ENCODE results near the gene USP17L30.
"Not testable (repeated sequence)": the region's sequence is repeated elsewhere in the genome, so short reads cannot be mapped to it uniquely, and the experiment has no call there.

The USP17L30 gene

DNA sequence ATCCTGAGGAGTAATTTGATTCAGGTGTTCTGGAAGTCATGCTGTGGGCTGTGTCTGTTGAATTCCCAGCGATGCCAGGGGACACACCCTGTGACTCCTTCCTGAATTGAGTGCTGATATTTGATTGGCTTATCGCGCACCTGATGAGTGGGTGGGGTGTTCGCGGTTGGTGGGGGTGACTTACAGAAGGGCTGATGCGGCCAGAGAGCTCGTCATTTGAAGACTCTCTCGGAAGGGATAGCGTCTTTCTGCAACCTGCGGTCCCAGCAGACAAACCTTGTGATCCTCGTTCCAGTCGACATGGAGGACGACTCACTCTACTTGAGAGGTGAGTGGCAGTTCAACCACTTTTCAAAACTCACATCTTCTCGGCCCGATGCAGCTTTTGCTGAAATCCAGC is at the start of gene USP17L30:
Gene USP17L30 (plus strand): TSS at position 301 of the 400 bp plus-strand sequence. CDS start 0 bp downstream, at position 301.
- not testable (repeated sequence) for H3K4me3 ChIP-seq; H3K9me3 ChIP-seq (ENCODE audit: low read depth, low read length); H3K36me3 ChIP-seq (ENCODE audit: insufficient read depth, low read length); H3K27ac ChIP-seq; DNase-seq (ENCODE audit: low read depth, low spot score); H3K9ac ChIP-seq (ENCODE audit: insufficient read length)

GRCh38 chr4:9324191-9324590 is 38.7 kb upstream of the USP17L30 start:
- not testable (repeated sequence) for H3K9me3 ChIP-seq (ENCODE audit: low read depth, low read length); DNase-seq (ENCODE audit: low read depth, low spot score); H3K27ac ChIP-seq; H3K36me3 ChIP-seq (ENCODE audit: insufficient read depth, low read length); H3K9ac ChIP-seq (ENCODE audit: insufficient read length); H3K4me3 ChIP-seq

DNA sequence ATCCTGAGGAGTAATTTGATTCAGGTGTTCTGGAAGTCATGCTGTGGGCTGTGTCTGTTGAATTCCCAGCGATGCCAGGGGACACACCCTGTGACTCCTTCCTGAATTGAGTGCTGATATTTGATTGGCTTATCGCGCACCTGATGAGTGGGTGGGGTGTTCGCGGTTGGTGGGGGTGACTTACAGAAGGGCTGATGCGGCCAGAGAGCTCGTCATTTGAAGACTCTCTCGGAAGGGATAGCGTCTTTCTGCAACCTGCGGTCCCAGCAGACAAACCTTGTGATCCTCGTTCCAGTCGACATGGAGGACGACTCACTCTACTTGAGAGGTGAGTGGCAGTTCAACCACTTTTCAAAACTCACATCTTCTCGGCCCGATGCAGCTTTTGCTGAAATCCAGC is 38.1 kb upstream of the USP17L30 start, which contains the start of gene USP17L24:
Gene USP17L24 (plus strand): TSS at position 301 of the 400 bp plus-strand sequence. CDS start 0 bp downstream, at position 301.
- H3K36me3 ChIP-seq (ENCODE audit: insufficient read depth, low read length); H3K9me3 ChIP-seq (ENCODE audit: low read depth, low read length); H3K9ac ChIP-seq (ENCODE audit: insufficient read length); H3K4me3 ChIP-seq; H3K27ac ChIP-seq; DNase-seq (ENCODE audit: low read depth, low spot score): not testable (repeated sequence)

DNA sequence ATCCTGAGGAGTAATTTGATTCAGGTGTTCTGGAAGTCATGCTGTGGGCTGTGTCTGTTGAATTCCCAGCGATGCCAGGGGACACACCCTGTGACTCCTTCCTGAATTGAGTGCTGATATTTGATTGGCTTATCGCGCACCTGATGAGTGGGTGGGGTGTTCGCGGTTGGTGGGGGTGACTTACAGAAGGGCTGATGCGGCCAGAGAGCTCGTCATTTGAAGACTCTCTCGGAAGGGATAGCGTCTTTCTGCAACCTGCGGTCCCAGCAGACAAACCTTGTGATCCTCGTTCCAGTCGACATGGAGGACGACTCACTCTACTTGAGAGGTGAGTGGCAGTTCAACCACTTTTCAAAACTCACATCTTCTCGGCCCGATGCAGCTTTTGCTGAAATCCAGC is 33.3 kb upstream of the USP17L30 start, which contains the start of gene USP17L25:
Gene USP17L25 (plus strand): TSS at position 301 of the 400 bp plus-strand sequence. CDS start 0 bp downstream, at position 301.
- H3K27ac ChIP-seq; H3K9me3 ChIP-seq (ENCODE audit: low read depth, low read length); H3K9ac ChIP-seq (ENCODE audit: insufficient read length); H3K4me3 ChIP-seq; DNase-seq (ENCODE audit: low read depth, low spot score); H3K36me3 ChIP-seq (ENCODE audit: insufficient read depth, low read length): not testable (repeated sequence)

DNA sequence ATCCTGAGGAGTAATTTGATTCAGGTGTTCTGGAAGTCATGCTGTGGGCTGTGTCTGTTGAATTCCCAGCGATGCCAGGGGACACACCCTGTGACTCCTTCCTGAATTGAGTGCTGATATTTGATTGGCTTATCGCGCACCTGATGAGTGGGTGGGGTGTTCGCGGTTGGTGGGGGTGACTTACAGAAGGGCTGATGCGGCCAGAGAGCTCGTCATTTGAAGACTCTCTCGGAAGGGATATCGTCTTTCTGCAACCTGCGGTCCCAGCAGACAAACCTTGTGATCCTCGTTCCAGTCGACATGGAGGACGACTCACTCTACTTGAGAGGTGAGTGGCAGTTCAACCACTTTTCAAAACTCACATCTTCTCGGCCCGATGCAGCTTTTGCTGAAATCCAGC is 28.6 kb upstream of the USP17L30 start, which contains the start of gene USP17L26:
Gene USP17L26 (plus strand): TSS at position 301 of the 400 bp plus-strand sequence. CDS start 0 bp downstream, at position 301.
- H3K4me3 ChIP-seq; H3K27ac ChIP-seq; H3K9me3 ChIP-seq (ENCODE audit: low read depth, low read length); DNase-seq (ENCODE audit: low read depth, low spot score); H3K36me3 ChIP-seq (ENCODE audit: insufficient read depth, low read length); H3K9ac ChIP-seq (ENCODE audit: insufficient read length): not testable (repeated sequence)

- not testable (repeated sequence) for DNase-seq (ENCODE audit: low read depth, low spot score); H3K36me3 ChIP-seq (ENCODE audit: insufficient read depth, low read length); H3K9ac ChIP-seq (ENCODE audit: insufficient read length); H3K9me3 ChIP-seq (ENCODE audit: low read depth, low read length); H3K4me3 ChIP-seq; H3K27ac ChIP-seq
Measured at GRCh38 chr4:9339103-9339502, 23.8 kb upstream of the USP17L30 start, which contains the start of gene USP17L5. Gene USP17L5 (plus strand): TSS chr4:9339403. CDS start chr4:9339403, 0 bp downstream.

- not testable (repeated sequence) for H3K27ac ChIP-seq; H3K9me3 ChIP-seq (ENCODE audit: low read depth, low read length); H3K36me3 ChIP-seq (ENCODE audit: insufficient read depth, low read length); H3K4me3 ChIP-seq; DNase-seq (ENCODE audit: low read depth, low spot score); H3K9ac ChIP-seq (ENCODE audit: insufficient read length)
Measured at GRCh38 chr4:9343848-9344247, 19.1 kb upstream of the USP17L30 start, which contains the start of gene USP17L27. Gene USP17L27 (plus strand): TSS chr4:9344148. CDS start chr4:9344148, 0 bp downstream.

DNA sequence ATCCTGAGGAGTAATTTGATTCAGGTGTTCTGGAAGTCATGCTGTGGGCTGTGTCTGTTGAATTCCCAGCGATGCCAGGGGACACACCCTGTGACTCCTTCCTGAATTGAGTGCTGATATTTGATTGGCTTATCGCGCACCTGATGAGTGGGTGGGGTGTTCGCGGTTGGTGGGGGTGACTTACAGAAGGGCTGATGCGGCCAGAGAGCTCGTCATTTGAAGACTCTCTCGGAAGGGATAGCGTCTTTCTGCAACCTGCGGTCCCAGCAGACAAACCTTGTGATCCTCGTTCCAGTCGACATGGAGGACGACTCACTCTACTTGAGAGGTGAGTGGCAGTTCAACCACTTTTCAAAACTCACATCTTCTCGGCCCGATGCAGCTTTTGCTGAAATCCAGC is 14.3 kb upstream of the USP17L30 start, which contains the start of gene USP17L28:
Gene USP17L28 (plus strand): TSS at position 301 of the 400 bp plus-strand sequence. CDS start 0 bp downstream, at position 301.
- not testable (repeated sequence) for H3K4me3 ChIP-seq; H3K36me3 ChIP-seq (ENCODE audit: insufficient read depth, low read length); H3K27ac ChIP-seq; H3K9me3 ChIP-seq (ENCODE audit: low read depth, low read length); H3K9ac ChIP-seq (ENCODE audit: insufficient read length); DNase-seq (ENCODE audit: low read depth, low spot score)

DNA sequence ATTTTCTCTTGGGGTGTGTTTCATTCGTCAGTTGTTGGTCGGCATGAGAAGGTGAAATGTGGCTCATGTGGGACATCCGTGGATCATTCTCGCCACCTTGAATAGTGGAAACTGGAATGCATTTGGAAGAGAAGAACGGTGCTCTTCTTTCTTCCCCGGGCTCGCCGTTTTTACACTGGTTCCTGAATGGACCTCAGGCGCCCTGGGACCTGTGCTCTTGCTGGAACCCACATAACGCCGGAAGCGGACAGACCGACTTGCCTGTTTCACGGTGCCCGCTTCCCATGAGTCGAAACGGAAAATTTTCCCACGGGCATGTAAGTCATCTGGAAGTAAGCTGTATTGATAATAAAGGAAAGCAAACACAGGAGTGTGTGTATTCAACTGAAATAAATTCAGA is 12.1 kb upstream of the USP17L30 start:
- H3K36me3 ChIP-seq (ENCODE audit: insufficient read depth, low read length); H3K9me3 ChIP-seq (ENCODE audit: low read depth, low read length): not testable (repeated sequence)

GRCh38 chr4:9353338-9353737 is 9.6 kb upstream of the USP17L30 start, which contains the start of gene USP17L29:
Gene USP17L29 (plus strand): TSS chr4:9353638. CDS start chr4:9353638, 0 bp downstream.
- H3K36me3 ChIP-seq (ENCODE audit: insufficient read depth, low read length); DNase-seq (ENCODE audit: low read depth, low spot score); H3K27ac ChIP-seq; H3K4me3 ChIP-seq; H3K9ac ChIP-seq (ENCODE audit: insufficient read length); H3K9me3 ChIP-seq (ENCODE audit: low read depth, low read length): not testable (repeated sequence)

More for the DNA sequence above, 12.1 kb upstream of the USP17L30 start:
- not testable (repeated sequence) for H3K27ac ChIP-seq; DNase-seq (ENCODE audit: low read depth, low spot score); H3K9ac ChIP-seq (ENCODE audit: insufficient read length); H3K4me3 ChIP-seq

- not testable (repeated sequence) for H3K36me3 ChIP-seq (ENCODE audit: insufficient read depth, low read length); DNase-seq (ENCODE audit: low read depth, low spot score); H3K27ac ChIP-seq; H3K9ac ChIP-seq (ENCODE audit: insufficient read length); H3K9me3 ChIP-seq (ENCODE audit: low read depth, low read length); H3K4me3 ChIP-seq
Measured at GRCh38 chr4:9379881-9380280, 17.0 kb downstream of the USP17L30 start.

DNA sequence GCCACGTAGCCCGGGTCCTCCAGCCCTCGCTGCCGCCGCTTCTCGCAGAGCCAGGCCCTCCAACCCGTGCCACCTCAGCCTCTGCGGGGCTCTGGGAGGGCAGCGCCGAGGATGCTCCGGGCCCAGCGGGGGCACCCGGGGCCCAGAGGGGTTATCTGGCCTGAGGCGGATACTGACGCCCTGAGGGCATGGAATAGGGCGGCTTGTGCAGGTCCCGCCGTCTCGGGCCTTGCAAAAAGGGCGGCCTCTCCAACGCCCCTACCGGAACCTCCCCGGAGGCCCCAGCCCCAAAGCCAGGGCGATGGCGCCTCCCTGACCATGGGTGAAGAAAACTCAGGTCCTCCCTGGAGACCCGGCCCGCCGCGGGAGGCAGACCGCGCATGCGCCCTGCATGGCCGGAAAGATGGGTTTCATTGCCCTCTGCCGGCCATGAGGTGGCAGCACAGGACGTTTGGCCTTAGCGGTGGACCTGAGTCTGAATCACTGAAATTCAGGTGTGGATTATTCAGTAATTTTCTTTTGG is 18.1 kb downstream of the USP17L30 start:
- H3K4me3 ChIP-seq; DNase-seq (ENCODE audit: low read depth, low spot score): not testable (repeated sequence)

More for the DNA sequence above, 18.1 kb downstream of the USP17L30 start:
- H3K27ac ChIP-seq; H3K9ac ChIP-seq (ENCODE audit: insufficient read length); H3K9me3 ChIP-seq (ENCODE audit: low read depth, low read length); H3K36me3 ChIP-seq (ENCODE audit: insufficient read depth, low read length): not testable (repeated sequence)
